GM18861 (cell line): ENCODE results near the gene ZNHIT1.

Experiments used
- ATAC-seq: cut with Tn5 transposase; IDR thresholded peaks from one replicate; pipeline ENCODE4 v1.9.1; 2021; ENCODE audit not compliant: unreplicated experiment

Gene ZNHIT1

GRCh38 chr7:101216860-101217387, 1.0 kb upstream of the ZNHIT1 start:
- peak; percentile 10 for ATAC-seq

GRCh38 chr7:101218236-101219125, 516 bp downstream of the ZNHIT1 start:
- no peak for ATAC-seq

GRCh38 chr7:101220295-101220694, 2.3 kb downstream of the ZNHIT1 start:
- ATAC-seq, result no peak

- no peak for ATAC-seq
Measured at GRCh38 chr7:101222275-101222830, 4.4 kb downstream of the ZNHIT1 start.

GRCh38 chr7:101223528-101223927, 5.6 kb downstream of the ZNHIT1 start:
- ATAC-seq, result no peak

- ATAC-seq, result no peak
Measured at GRCh38 chr7:101225650-101226049, 7.7 kb downstream of the ZNHIT1 start.

- ATAC-seq, result no peak
Measured at GRCh38 chr7:101226721-101227120, 8.8 kb downstream of the ZNHIT1 start.

GRCh38 chr7:101231644-101232043, 13.7 kb downstream of the ZNHIT1 start:
- no peak for ATAC-seq

- no peak for ATAC-seq
Measured at GRCh38 chr7:101232141-101232850, 14.3 kb downstream of the ZNHIT1 start.

GRCh38 chr7:101233907-101234547, 16.1 kb downstream of the ZNHIT1 start:
- ATAC-seq, result no peak

- ATAC-seq, result no peak
Measured at GRCh38 chr7:101234636-101235035, 16.7 kb downstream of the ZNHIT1 start.

- no peak for ATAC-seq
Measured at GRCh38 chr7:101235050-101235449, 17.1 kb downstream of the ZNHIT1 start.

GRCh38 chr7:101235522-101235921, 17.6 kb downstream of the ZNHIT1 start:
- no peak for ATAC-seq

- no peak for ATAC-seq
Measured at GRCh38 chr7:101236292-101236835, 18.4 kb downstream of the ZNHIT1 start.

GRCh38 chr7:101237206-101238067, 19.5 kb downstream of the ZNHIT1 start, which contains the start of gene CLDN15:
TSS of gene CLDN15 (minus strand) at chr7:101237802. CDS start at chr7:101237581, 221 bp downstream.
- ATAC-seq, result no peak

GRCh38 chr7:101238226-101239182, 20.5 kb downstream of the ZNHIT1 start:
- no peak for ATAC-seq

- ATAC-seq, result no peak
Measured at GRCh38 chr7:101239191-101239950, 21.4 kb downstream of the ZNHIT1 start.

GRCh38 chr7:101239951-101240220, 21.9 kb downstream of the ZNHIT1 start:
- ATAC-seq, result no peak
